ENCODE results near the gene ATG5.

GRCh38 chr6:106167096-106167814 lies 158.3 kb downstream of the ATG5 start:
- no peak for TF ChIP-seq CTCF (IDR thresholded peaks at IDR 0.05; ENCODE audit: low read depth, low read length, poor library complexity, severe bottlenecking)
- TF ChIP-seq EZH2phosphoT487 (IDR thresholded peaks at IDR 0.05; ENCODE audit: borderline replicate concordance, low read length), result no peak

Measured in DOHH2 (cell line).